Activated CD8-positive, alpha-beta memory T cell treated with anti-CD3 and anti-CD28 coated beads for 4 hours (primary cell): Measurements from ENCODE around the gene GZMA.
"Not testable (repeated sequence)": the region's sequence is repeated elsewhere in the genome, so short reads cannot be mapped to it uniquely, and the experiment has no call there.

Experiments
- DNase-seq, 2 donors: peaks; one replicate each; pipeline ENCODE4 v3.0.0-alpha.2; 2020; ENCODE audit warnings: low read depth in 2 of 2

GZMA gene

GRCh38 chr5:55102348-55102747 is at the start of gene GZMA:
TSS of gene GZMA (plus strand) at chr5:55102646. CDS start at chr5:55102683, 37 bp downstream.
- no peak for DNase-seq

- DNase-seq: no peak
These were observed 47.3 kb upstream of the GZMA start for GRCh38 chr5:55055183-55055582.

GRCh38 chr5:55062039-55062779 is 40.2 kb upstream of the GZMA start:
- peak in 1 of 2 donors; percentile 25 for DNase-seq

- DNase-seq: no peak
These were observed 39.1 kb upstream of the GZMA start for GRCh38 chr5:55063220-55063863.

GRCh38 chr5:55063899-55064298 is 38.5 kb upstream of the GZMA start:
- no peak for DNase-seq

- DNase-seq: no peak
These were observed 37.9 kb upstream of the GZMA start for GRCh38 chr5:55064523-55064922.

- DNase-seq: no peak
These were observed 36.2 kb upstream of the GZMA start for GRCh38 chr5:55066277-55066676.

- no peak for DNase-seq
These were observed 31.5 kb upstream of the GZMA start for GRCh38 chr5:55070968-55071367.

GRCh38 chr5:55071413-55071812 is 31.0 kb upstream of the GZMA start:
- no peak for DNase-seq

GRCh38 chr5:55072666-55073065 is 29.8 kb upstream of the GZMA start:
- no peak for DNase-seq

- DNase-seq: no peak
These were observed 29.2 kb upstream of the GZMA start for GRCh38 chr5:55073211-55073610.

GRCh38 chr5:55081541-55081940 is 20.9 kb upstream of the GZMA start:
- DNase-seq: no peak

- not testable (repeated sequence) for DNase-seq
These were observed 13.1 kb upstream of the GZMA start for GRCh38 chr5:55089301-55089700.

- not testable (repeated sequence) for DNase-seq
These were observed 11.4 kb upstream of the GZMA start for GRCh38 chr5:55091011-55091410.

- DNase-seq: no peak
These were observed 6.3 kb upstream of the GZMA start for GRCh38 chr5:55096182-55096581.

- DNase-seq: peak in 1 of 2 donors; percentile 18
These were observed 5.6 kb upstream of the GZMA start for GRCh38 chr5:55096861-55097260.

- DNase-seq: not testable (repeated sequence)
These were observed 1.3 kb upstream of the GZMA start for GRCh38 chr5:55101148-55101547.

- DNase-seq: no peak
These were observed 730 bp upstream of the GZMA start for GRCh38 chr5:55101556-55102276.

GRCh38 chr5:55104036-55104772 is 1.8 kb downstream of the GZMA start:
- no peak for DNase-seq

GRCh38 chr5:55104946-55105701 is 2.7 kb downstream of the GZMA start:
- no peak for DNase-seq

GRCh38 chr5:55105976-55106375 is 3.5 kb downstream of the GZMA start:
- not testable (repeated sequence) for DNase-seq
